ENCODE results near the gene SPG7.

DNA sequence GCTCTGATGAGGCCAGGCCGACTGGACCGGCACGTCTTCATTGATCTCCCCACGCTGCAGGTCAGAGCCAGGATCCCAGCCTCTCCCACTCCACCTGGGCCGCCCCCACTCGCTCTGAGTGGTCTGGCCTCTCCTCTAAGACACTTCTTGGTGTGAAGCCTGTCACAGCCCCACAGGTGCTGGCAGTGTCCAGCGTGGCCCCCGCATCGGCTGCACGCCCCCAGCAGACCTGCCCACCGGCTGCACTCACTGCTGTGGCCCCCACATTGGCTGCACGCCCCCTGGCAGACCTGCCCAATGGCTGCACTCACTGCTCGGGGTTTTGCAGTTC, 36.5 kb downstream of the SPG7 start:
- TF ChIP-seq ZBTB7A (IDR thresholded peaks at IDR 0.05; ENCODE audit: low read depth) (no peak), EP300 (IDR thresholded peaks at IDR 0.05; ENCODE audit: borderline replicate concordance) (no peak), TAF1 (IDR thresholded peaks at IDR 0.05; ENCODE audit: low read depth) (no peak)

Measured in Ishikawa (cell line).